HL-60 (cell line): ENCODE data around the gene PCSK2.

ENCODE experiments used
- DNase-seq, 2 experiments: peaks; one replicate each; pipeline ENCODE4 v3.0.0-alpha.2; 2010 to 2020; ENCODE audit warnings: low read depth in 1 of 2, low spot score in 1 of 2
- H3K27ac ChIP-seq: fragments of 250-450 bp; sonication (Bioruptor Pico); replicated peaks from 2 replicates; pipeline ENCODE4 v1.5.1; 2020; ENCODE audit warnings: mild to moderate bottlenecking, moderate library complexity
- H3K27me3 ChIP-seq: fragments of 250-450 bp; sonication (Bioruptor Pico); 2 replicates; pipeline ENCODE4 v1.5.1; 2021; ENCODE audit warnings: mild to moderate bottlenecking, moderate library complexity; ENCODE audit not compliant: insufficient read depth, poor library complexity, severe bottlenecking
- H3K4me3 ChIP-seq: replicated peaks from 2 replicates; pipeline ENCODE4 v1.5.1; 2011; ENCODE audit warnings: mild to moderate bottlenecking, control low read depth, low read length; ENCODE audit not compliant: insufficient read depth
- CTCF ChIP-seq: IDR thresholded peaks from one replicate; pipeline ENCODE4 v1.5.1; 2011; ENCODE audit warnings: low read length, control low read depth, inconsistent platforms; ENCODE audit not compliant: insufficient read depth
- GABPA ChIP-seq: IDR thresholded peaks from 2 replicates; pipeline ENCODE4 v1.6.1; 2012; ENCODE audit warnings: low read depth
- POLR2AphosphoS5 ChIP-seq: IDR thresholded peaks from 2 replicates; pipeline ENCODE4 v1.6.1; 2012; ENCODE audit warnings: low read depth
- SPI1 ChIP-seq: IDR thresholded peaks from 2 replicates; pipeline ENCODE4 v1.6.1; 2012; ENCODE audit warnings: low read depth, mild to moderate bottlenecking, borderline replicate concordance
- TF ChIP-seq, protein P1 (sequence below): IDR thresholded peaks from 2 replicates; pipeline ENCODE4 v1.6.1; 2012; ENCODE audit warnings: low read depth; ENCODE audit not compliant: insufficient replicate concordance

The PCSK2 gene

DNA sequence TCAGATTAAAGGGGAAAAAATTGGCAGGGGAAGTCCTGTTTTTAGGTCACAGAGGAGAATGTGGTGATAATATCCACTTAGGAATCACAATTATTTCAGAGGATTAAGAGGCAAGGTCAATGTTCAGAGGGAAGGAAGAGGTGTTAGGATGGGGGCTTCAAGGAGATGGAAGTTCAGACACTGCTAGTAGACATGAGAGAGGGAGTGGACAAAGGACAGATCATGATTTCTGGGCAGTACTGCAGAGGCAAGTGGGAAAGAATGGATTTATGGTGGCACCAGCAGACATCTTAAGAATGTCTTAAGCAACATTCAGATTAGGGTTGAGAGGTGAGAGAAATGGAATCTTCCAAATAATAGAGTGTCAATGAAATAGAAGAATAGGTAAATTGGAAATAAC, 9.9 kb downstream of the PCSK2 start:
- Histone ChIP-seq H3K4me3 (no peak overlapping the region), H3K27ac (no peak overlapping the region), H3K27me3 (peaks cover 4% of the 10 kb centered on the region)
- DNase-seq, result no peak
- no peak for TF ChIP-seq CTCF
- TF ChIP-seq, protein P1, sequence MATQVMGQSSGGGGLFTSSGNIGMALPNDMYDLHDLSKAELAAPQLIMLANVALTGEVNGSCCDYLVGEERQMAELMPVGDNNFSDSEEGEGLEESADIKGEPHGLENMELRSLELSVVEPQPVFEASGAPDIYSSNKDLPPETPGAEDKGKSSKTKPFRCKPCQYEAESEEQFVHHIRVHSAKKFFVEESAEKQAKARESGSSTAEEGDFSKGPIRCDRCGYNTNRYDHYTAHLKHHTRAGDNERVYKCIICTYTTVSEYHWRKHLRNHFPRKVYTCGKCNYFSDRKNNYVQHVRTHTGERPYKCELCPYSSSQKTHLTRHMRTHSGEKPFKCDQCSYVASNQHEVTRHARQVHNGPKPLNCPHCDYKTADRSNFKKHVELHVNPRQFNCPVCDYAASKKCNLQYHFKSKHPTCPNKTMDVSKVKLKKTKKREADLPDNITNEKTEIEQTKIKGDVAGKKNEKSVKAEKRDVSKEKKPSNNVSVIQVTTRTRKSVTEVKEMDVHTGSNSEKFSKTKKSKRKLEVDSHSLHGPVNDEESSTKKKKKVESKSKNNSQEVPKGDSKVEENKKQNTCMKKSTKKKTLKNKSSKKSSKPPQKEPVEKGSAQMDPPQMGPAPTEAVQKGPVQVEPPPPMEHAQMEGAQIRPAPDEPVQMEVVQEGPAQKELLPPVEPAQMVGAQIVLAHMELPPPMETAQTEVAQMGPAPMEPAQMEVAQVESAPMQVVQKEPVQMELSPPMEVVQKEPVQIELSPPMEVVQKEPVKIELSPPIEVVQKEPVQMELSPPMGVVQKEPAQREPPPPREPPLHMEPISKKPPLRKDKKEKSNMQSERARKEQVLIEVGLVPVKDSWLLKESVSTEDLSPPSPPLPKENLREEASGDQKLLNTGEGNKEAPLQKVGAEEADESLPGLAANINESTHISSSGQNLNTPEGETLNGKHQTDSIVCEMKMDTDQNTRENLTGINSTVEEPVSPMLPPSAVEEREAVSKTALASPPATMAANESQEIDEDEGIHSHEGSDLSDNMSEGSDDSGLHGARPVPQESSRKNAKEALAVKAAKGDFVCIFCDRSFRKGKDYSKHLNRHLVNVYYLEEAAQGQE, result no peak
- no peak for TF ChIP-seq SPI1
- no peak for TF ChIP-seq POLR2AphosphoS5
- TF ChIP-seq GABPA, result no peak

DNA sequence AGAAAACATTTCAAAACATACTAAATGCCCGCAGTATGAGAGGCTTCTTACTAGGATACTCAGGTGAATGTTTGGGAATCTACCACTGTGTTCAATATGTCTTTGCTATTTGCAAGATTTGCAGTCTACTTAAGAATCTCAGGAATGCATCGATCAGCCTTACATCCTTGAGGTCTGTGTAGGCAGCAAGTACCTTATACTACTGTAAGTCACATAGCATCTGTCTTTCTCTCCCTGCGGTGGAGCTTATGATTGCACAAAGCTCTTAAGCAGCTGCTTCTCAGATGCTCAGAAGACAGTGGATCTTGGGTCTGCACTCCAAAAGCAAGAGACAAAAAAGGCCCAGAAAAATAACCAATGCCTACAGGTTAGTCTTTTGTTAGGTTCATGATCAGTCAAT, 21.4 kb downstream of the PCSK2 start:
- H3K4me3 ChIP-seq, result no peak overlapping the region
- no peaks in the 10 kb centered on the region for H3K27me3 ChIP-seq
- TF ChIP-seq SPI1, result no peak
- no peak for TF ChIP-seq GABPA
- TF ChIP-seq POLR2AphosphoS5, result no peak
- TF ChIP-seq, protein P1, result no peak
- TF ChIP-seq CTCF, result no peak
- DNase-seq, result no peak
- no peak overlapping the region for H3K27ac ChIP-seq

- no peak for TF ChIP-seq POLR2AphosphoS5
- TF ChIP-seq, protein P1, result no peak
- no peak for TF ChIP-seq SPI1
- no peak for TF ChIP-seq CTCF
- no peak for TF ChIP-seq GABPA
- H3K4me3 ChIP-seq, result no peak overlapping the region
- H3K27me3 ChIP-seq, result no peaks in the 10 kb centered on the region
- H3K27ac ChIP-seq, result no peak overlapping the region
- DNase-seq, result no peak
Measured at GRCh38 chr20:17262786-17263185, 35.9 kb downstream of the PCSK2 start.
